ENCODE measurements around the gene CRTC1. TPM values are rescaled to one million over a fixed set of nuclear protein-coding genes. Genes with fewer than 3 reads are reported as not detected.

The CRTC1 gene
- total and polyA plus RNA-seq, 4 experiments from 2014 or later: 1.7 to 20.8 (median 19.6) TPM; not detected in 1

GRCh38 chr19:18666317-18666716, 17.2 kb upstream of the CRTC1 start:
- Mint-ChIP-seq H3K36me3 (peaks cover 10 to 20% of the 10 kb centered on the region in 2 donors), H3K4me1 (peaks cover 7 to 10% (median 7%) of the 10 kb centered on the region in 4 donors), H3K27me3 (no peaks in the 10 kb centered on the region), H3K27ac (no peak overlapping the region), H3K4me3 (no peak overlapping the region), H3K9me3 (no peaks in the 10 kb centered on the region)
- intact Hi-C loops (cut with micrococcal nuclease): no loop called here
- ChIA-PET POLR2A (ENCODE audit: partially characterized antibody) (no interaction called here), CTCF (ENCODE audit: partially characterized antibody) (no interaction called here)
- Histone ChIP-seq H3K9me3 (ENCODE audit: control insufficient read depth in 1 of 2, low read length in 2 of 2) (no peaks in the 10 kb centered on the region), H3K4me3 (ENCODE audit: low read length in 2 of 2) (no peak overlapping the region), H3K36me3 (ENCODE audit: insufficient read depth, low read length) (peaks cover 5% of the 10 kb centered on the region), H3K4me1 (ENCODE audit: insufficient read depth, low read length) (peaks cover 4% of the 10 kb centered on the region), H3K27ac (ENCODE audit: low read depth, low read length) (no peak overlapping the region), H3K27me3 (ENCODE audit: insufficient read depth, low read length) (no peaks in the 10 kb centered on the region)
- DNase-seq: no peak

GRCh38 chr19:18666784-18667183, 16.7 kb upstream of the CRTC1 start:
- no peak overlapping the region for H3K4me3 Mint-ChIP-seq
- Histone ChIP-seq H3K36me3 (ENCODE audit: insufficient read depth, low read length) (peaks cover 5% of the 10 kb centered on the region), H3K4me3 (ENCODE audit: low read length in 2 of 2) (no peak overlapping the region), H3K27me3 (ENCODE audit: insufficient read depth, low read length) (no peaks in the 10 kb centered on the region), H3K9me3 (ENCODE audit: control insufficient read depth in 1 of 2, low read length in 2 of 2) (no peaks in the 10 kb centered on the region), H3K4me1 (ENCODE audit: insufficient read depth, low read length) (peaks cover 4% of the 10 kb centered on the region), H3K27ac (ENCODE audit: low read depth, low read length) (no peak overlapping the region)
- no peaks in the 10 kb centered on the region for H3K9me3 Mint-ChIP-seq
- H3K36me3 Mint-ChIP-seq: peaks cover 13 to 20% of the 10 kb centered on the region in 2 donors
- intact Hi-C loops (cut with micrococcal nuclease): no loop called here
- no peak overlapping the region for H3K27ac Mint-ChIP-seq
- H3K27me3 Mint-ChIP-seq: no peaks in the 10 kb centered on the region
- peaks cover 5 to 10% (median 5%) of the 10 kb centered on the region in 4 donors for H3K4me1 Mint-ChIP-seq
- POLR2A ChIA-PET (ENCODE audit: partially characterized antibody): no interaction called here
- DNase-seq: no peak
- CTCF ChIA-PET (ENCODE audit: partially characterized antibody): no interaction called here

GRCh38 chr19:18667531-18668251, 15.8 kb upstream of the CRTC1 start:
- Histone ChIP-seq H3K4me3 (ENCODE audit: low read length in 2 of 2) (no peak overlapping the region), H3K36me3 (ENCODE audit: insufficient read depth, low read length) (peaks cover 5% of the 10 kb centered on the region), H3K9me3 (ENCODE audit: control insufficient read depth in 1 of 2, low read length in 2 of 2) (no peaks in the 10 kb centered on the region), H3K4me1 (ENCODE audit: insufficient read depth, low read length) (peaks cover 4% of the 10 kb centered on the region), H3K27me3 (ENCODE audit: insufficient read depth, low read length) (no peaks in the 10 kb centered on the region), H3K27ac (ENCODE audit: low read depth, low read length) (no peak overlapping the region)
- no peaks in the 10 kb centered on the region for H3K9me3 Mint-ChIP-seq
- H3K27ac Mint-ChIP-seq: peak overlapping the region in 1 of 7 donors; percentile 32
- CTCF ChIA-PET (ENCODE audit: partially characterized antibody): no interaction called here
- DNase-seq: no peak
- intact Hi-C loops (cut with micrococcal nuclease): no loop called here
- POLR2A ChIA-PET (ENCODE audit: partially characterized antibody): no interaction called here
- H3K4me1 Mint-ChIP-seq: peaks cover 5 to 10% (median 5%) of the 10 kb centered on the region in 4 donors
- H3K36me3 Mint-ChIP-seq: peaks cover 13 to 20% of the 10 kb centered on the region in 2 donors
- H3K27me3 Mint-ChIP-seq: no peaks in the 10 kb centered on the region
- H3K4me3 Mint-ChIP-seq: no peak overlapping the region

GRCh38 chr19:18668252-18668631, 15.2 kb upstream of the CRTC1 start:
- Mint-ChIP-seq H3K4me1 (peaks cover 3 to 10% (median 5%) of the 10 kb centered on the region in 4 donors), H3K27ac (no peak overlapping the region), H3K36me3 (peaks cover 13 to 20% of the 10 kb centered on the region in 2 donors), H3K27me3 (no peaks in the 10 kb centered on the region), H3K4me3 (no peak overlapping the region), H3K9me3 (no peaks in the 10 kb centered on the region)
- DNase-seq: no peak
- H3K36me3 ChIP-seq (ENCODE audit: insufficient read depth, low read length): peaks cover 5% of the 10 kb centered on the region
- ChIA-PET CTCF (ENCODE audit: partially characterized antibody) (no interaction called here), POLR2A (ENCODE audit: partially characterized antibody) (no interaction called here)
- no peaks in the 10 kb centered on the region for H3K27me3 ChIP-seq (ENCODE audit: insufficient read depth, low read length)
- intact Hi-C loops (cut with micrococcal nuclease): no loop called here
- H3K4me3 ChIP-seq (ENCODE audit: low read length in 2 of 2): no peak overlapping the region
- peaks cover 4% of the 10 kb centered on the region for H3K4me1 ChIP-seq (ENCODE audit: insufficient read depth, low read length)
- H3K9me3 ChIP-seq (ENCODE audit: control insufficient read depth in 1 of 2, low read length in 2 of 2): no peaks in the 10 kb centered on the region
- H3K27ac ChIP-seq (ENCODE audit: low read depth, low read length): no peak overlapping the region

- peaks cover 13 to 20% of the 10 kb centered on the region in 2 donors for H3K36me3 Mint-ChIP-seq
- intact Hi-C loops (cut with micrococcal nuclease): no loop called here
- no peak overlapping the region for H3K4me3 Mint-ChIP-seq
- H3K27ac ChIP-seq (ENCODE audit: low read depth, low read length): no peak overlapping the region
- no peak overlapping the region for H3K4me3 ChIP-seq (ENCODE audit: low read length in 2 of 2)
- H3K36me3 ChIP-seq (ENCODE audit: insufficient read depth, low read length): peaks cover 5% of the 10 kb centered on the region
- peaks cover 0 to 3% (median 2%) of the 10 kb centered on the region in 4 donors for H3K4me1 Mint-ChIP-seq
- no peak for DNase-seq
- H3K27me3 ChIP-seq (ENCODE audit: insufficient read depth, low read length): no peaks in the 10 kb centered on the region
- no peaks in the 10 kb centered on the region for H3K9me3 Mint-ChIP-seq
- no peaks in the 10 kb centered on the region for H3K27me3 Mint-ChIP-seq
- no peaks in the 10 kb centered on the region for H3K9me3 ChIP-seq (ENCODE audit: control insufficient read depth in 1 of 2, low read length in 2 of 2)
- H3K4me1 ChIP-seq (ENCODE audit: insufficient read depth, low read length): peaks cover 3% of the 10 kb centered on the region
- CTCF ChIA-PET (ENCODE audit: partially characterized antibody): no interaction called here
- no peak overlapping the region for H3K27ac Mint-ChIP-seq
- POLR2A ChIA-PET (ENCODE audit: partially characterized antibody): no interaction called here
Observed at GRCh38 chr19:18668744-18669523, 14.5 kb upstream of the CRTC1 start.

- Histone ChIP-seq H3K9me3 (ENCODE audit: control insufficient read depth in 1 of 2, low read length in 2 of 2) (no peaks in the 10 kb centered on the region), H3K36me3 (ENCODE audit: insufficient read depth, low read length) (peaks cover 5% of the 10 kb centered on the region), H3K4me3 (ENCODE audit: low read length in 2 of 2) (no peak overlapping the region), H3K27ac (ENCODE audit: low read depth, low read length) (no peak overlapping the region), H3K27me3 (ENCODE audit: insufficient read depth, low read length) (no peaks in the 10 kb centered on the region), H3K4me1 (ENCODE audit: insufficient read depth, low read length) (no peaks in the 10 kb centered on the region)
- Mint-ChIP-seq H3K9me3 (no peaks in the 10 kb centered on the region), H3K4me3 (no peak overlapping the region), H3K27me3 (no peaks in the 10 kb centered on the region), H3K27ac (no peak overlapping the region), H3K36me3 (peaks cover 13 to 20% of the 10 kb centered on the region in 2 donors), H3K4me1 (peaks cover 0 to 1% (median 0%) of the 10 kb centered on the region in 4 donors)
- no peak for DNase-seq
- intact Hi-C loops (cut with micrococcal nuclease): no loop called here
- ChIA-PET POLR2A (ENCODE audit: partially characterized antibody) (no interaction called here), CTCF (ENCODE audit: partially characterized antibody) (no interaction called here)
Observed at GRCh38 chr19:18669524-18669817, 14.0 kb upstream of the CRTC1 start.

- Mint-ChIP-seq H3K27me3 (no peaks in the 10 kb centered on the region), H3K9me3 (no peaks in the 10 kb centered on the region)
- no peak for DNase-seq
Observed at GRCh38 chr19:18669883-18670282, 13.6 kb upstream of the CRTC1 start.

More at GRCh38 chr19:18669883-18670282, 13.6 kb upstream of the CRTC1 start:
- Mint-ChIP-seq H3K36me3 (peaks cover 13 to 20% of the 10 kb centered on the region in 2 donors), H3K4me1 (peaks cover 0 to 1% (median 0%) of the 10 kb centered on the region in 4 donors), H3K4me3 (no peak overlapping the region), H3K27ac (no peak overlapping the region)
- Histone ChIP-seq H3K27me3 (ENCODE audit: insufficient read depth, low read length) (no peaks in the 10 kb centered on the region), H3K9me3 (ENCODE audit: control insufficient read depth in 1 of 2, low read length in 2 of 2) (no peaks in the 10 kb centered on the region), H3K4me1 (ENCODE audit: insufficient read depth, low read length) (no peaks in the 10 kb centered on the region), H3K36me3 (ENCODE audit: insufficient read depth, low read length) (peaks cover 5% of the 10 kb centered on the region), H3K27ac (ENCODE audit: low read depth, low read length) (no peak overlapping the region), H3K4me3 (ENCODE audit: low read length in 2 of 2) (no peak overlapping the region)
- intact Hi-C loops (cut with micrococcal nuclease): no loop called here
- POLR2A ChIA-PET (ENCODE audit: partially characterized antibody): no interaction called here
- CTCF ChIA-PET (ENCODE audit: partially characterized antibody): no interaction called here
